Gastrocnemius medialis (tissue), 4 donors: ENCODE measurements around the gene SRRM5. TPM values are rescaled to one million over a fixed set of nuclear protein-coding genes. Genes with fewer than 3 reads are reported as not detected.

Source experiments
- ATAC-seq, 2 donors: fragments of 150-250 bp; one replicate each; pipeline ENCODE4 v1.9.1; 2016
- DNase-seq, 2 donors: peaks; one replicate each; pipeline ENCODE4 v3.0.0-alpha.2; 2019
- H3K27ac ChIP-seq, 4 donors: fragments of 200-600 bp; sonication (generic); 1 replicate in 1 of 4; 2 replicates in 3 of 4; pipeline ENCODE4 v1.5.1; 2016 to 2018; ENCODE audit warnings: mild to moderate bottlenecking in 2 of 4, moderate library complexity in 1 of 4
- H3K27me3 ChIP-seq, 3 donors: fragments of 200-600 bp; sonication (generic) in 2 of 3; 1 replicate in 1 of 3; 2 replicates in 2 of 3; pipeline versions ENCODE4 v1.5.1 to v1.6.0; 2016 to 2019; ENCODE audit warnings: mild to moderate bottlenecking in 1 of 3, moderate library complexity in 1 of 3
- H3K36me3 ChIP-seq, 2 donors: fragments of 200-600 bp; sonication (generic) in 1 of 2; one replicate each; pipeline ENCODE4 v1.5.1; 2017 to 2018
- H3K4me1 ChIP-seq, 2 donors: fragments of 200-600 bp; sonication (generic) in 1 of 2; one replicate each; pipeline ENCODE4 v1.5.1; 2016 to 2017; ENCODE audit warnings: mild to moderate bottlenecking in 2 of 2
- H3K4me3 ChIP-seq, 4 donors: fragments of 200-600 bp; sonication (generic) in 3 of 4; 1 replicate in 1 of 4; 2 replicates in 3 of 4; pipeline ENCODE4 v1.5.1; 2016 to 2019; ENCODE audit warnings: mild to moderate bottlenecking in 2 of 4
- H3K9me3 ChIP-seq, 3 donors: fragments of 200-600 bp; sonication (generic) in 2 of 3; 1 replicate in 1 of 3; 2 replicates in 2 of 3; pipeline ENCODE4 v1.5.1; 2016 to 2019
- CTCF ChIP-seq, 5 experiments: fragments of 450-650 bp in 3 of 5; fragments of 200-600 bp in 2 of 5; sonication (generic) in 2 of 5; IDR thresholded peaks in 4 of 5; conservative IDR thresholded peaks in 1 of 5; 1 replicate in 4 of 5; 2 replicates in 1 of 5; pipeline ENCODE4 v1.5.1; 2016 to 2019; ENCODE audit warnings: antibody characterized with exemption in 5 of 5, mild to moderate bottlenecking in 3 of 5, moderate library complexity in 3 of 5
- POLR2A ChIP-seq, 2 donors: fragments of 450-650 bp; IDR thresholded peaks; one replicate each; pipeline ENCODE4 v1.6.1; 2017; ENCODE audit warnings: antibody characterized with exemption in 2 of 2, mild to moderate bottlenecking in 2 of 2, moderate library complexity in 2 of 2
- in situ Hi-C, 4 donors: fragments of 200-750 bp; cut with MboI; loops; one replicate each; pipeline versions ENCODE4 v1.15.0 to v1.8.0; 2017; ENCODE audit warnings: low sequenced_read_pairs in 4 of 4
- intact Hi-C: fragments of 100-400 bp; cut with DNase I; formaldehyde crosslinking; loops from one replicate; pipeline ENCODE4 v1.15.1; 2023; ENCODE audit warnings: low total_unique reads
- total RNA-seq, 4 donors: library from RNA; depleted of rRNA; stranded (reverse); fragments of >200 nt; gene quantifications; one replicate each; pipeline versions ENCODE4 v1.1.0 to v1.2.3, GENCODE V29; 2016

The SRRM5 gene
- total RNA-seq, 4 donors from 2014 or later, result 0.09 to 0.49 (median 0.25) TPM; not detected in 1

- Histone ChIP-seq H3K36me3 (peaks cover 0 to 8% of the 10 kb centered on the region in 2 donors), H3K9me3 (no peaks in the 10 kb centered on the region), H3K27me3 (no peaks in the 10 kb centered on the region), H3K4me1 (peaks cover 10 to 13% of the 10 kb centered on the region in 2 donors), H3K27ac (peak overlapping the region; percentile 77 to 87 (median 82)), H3K4me3 (peak overlapping the region; percentile 75 to 98 (median 88))
- ATAC-seq (no peak), DNase-seq (no peak)
- in situ Hi-C loops, result no loop called here
- TF ChIP-seq POLR2A (IDR thresholded peaks at IDR 0.05) (no peak), CTCF (IDR thresholded peaks at IDR 0.05 in 4 of 5, conservative IDR thresholded peaks at IDR 0.05 in 1 of 5) (no peak)
- intact Hi-C loops, result loop anchor here (1.0 to 5.0 kb wide), 3 partner anchors 22 to 43 kb away; partner anchors contain the start of genes IRGQ, ZNF428, ZNF575 and ZNF576
Observed at GRCh38 chr19:43574424-43575155, 37.3 kb upstream of the SRRM5 start.

GRCh38 chr19:43575156-43575950 lies 36.5 kb upstream of the SRRM5 start, which contains the start of the genes PINLYP and XRCC1:
Gene PINLYP, plus strand, starts transcription at chr19:43575801. Its CDS starts 1,391 bp downstream, at chr19:43577192.
Gene XRCC1, minus strand, starts transcription at chr19:43575527. Its CDS starts 69 bp downstream, at chr19:43575458.
- intact Hi-C loops, result loop anchor here (1.0 to 5.0 kb wide), 2 partner anchors 21 to 43 kb away; partner anchors contain the start of genes IRGQ, ZNF575 and ZNF576
- in situ Hi-C loops, result no loop called here
- Histone ChIP-seq H3K4me1 (peaks cover 10 to 13% of the 10 kb centered on the region in 2 donors), H3K27me3 (no peaks in the 10 kb centered on the region), H3K9me3 (no peaks in the 10 kb centered on the region), H3K36me3 (peaks cover 0 to 8% of the 10 kb centered on the region in 2 donors), H3K4me3 (peak within 1 kb of the TSS; percentile 75 to 98 (median 88)), H3K27ac (peak within 1 kb of the TSS; percentile 77 to 87 (median 82))
- ATAC-seq (peak; percentile 100), DNase-seq (peak; percentile 96 to 97)
- no peak for TF ChIP-seq CTCF (IDR thresholded peaks at IDR 0.05 in 4 of 5, conservative IDR thresholded peaks at IDR 0.05 in 1 of 5)
- TF ChIP-seq POLR2A (IDR thresholded peaks at IDR 0.05), result peak; percentile 43 to 44

GRCh38 chr19:43575955-43576878 lies 35.7 kb upstream of the SRRM5 start:
- H3K27ac ChIP-seq, result peak overlapping the region; percentile 50 to 86 (median 70)
- ATAC-seq, result no peak
- H3K4me1 ChIP-seq, result peaks cover 10 to 13% of the 10 kb centered on the region in 2 donors
- H3K4me3 ChIP-seq, result peak overlapping the region; percentile 75 to 98 (median 88)
- in situ Hi-C loops, result no loop called here
- H3K27me3 ChIP-seq, result no peaks in the 10 kb centered on the region
- peaks cover 0 to 8% of the 10 kb centered on the region in 2 donors for H3K36me3 ChIP-seq
- no peaks in the 10 kb centered on the region for H3K9me3 ChIP-seq
- DNase-seq, result no peak
- intact Hi-C loops, result loop anchor here (1.0 to 5.0 kb wide), 2 partner anchors 20 to 44 kb away; partner anchors contain the start of genes IRGQ, ZNF575 and ZNF576
- no peak for TF ChIP-seq POLR2A (IDR thresholded peaks at IDR 0.05)
- TF ChIP-seq CTCF (IDR thresholded peaks at IDR 0.05 in 4 of 5, conservative IDR thresholded peaks at IDR 0.05 in 1 of 5), result no peak

- no peaks in the 10 kb centered on the region for H3K9me3 ChIP-seq
- in situ Hi-C loops, result no loop called here
- no peaks in the 10 kb centered on the region for H3K27me3 ChIP-seq
- ATAC-seq (no peak), DNase-seq (no peak)
- no peak overlapping the region for H3K27ac ChIP-seq
- H3K4me3 ChIP-seq, result no peak overlapping the region
- no peak for TF ChIP-seq CTCF (IDR thresholded peaks at IDR 0.05 in 4 of 5, conservative IDR thresholded peaks at IDR 0.05 in 1 of 5)
- TF ChIP-seq POLR2A (IDR thresholded peaks at IDR 0.05), result no peak
- peaks cover 10 to 13% of the 10 kb centered on the region in 2 donors for H3K4me1 ChIP-seq
- intact Hi-C loops, result loop anchor here (5.0 kb wide), 1 partner anchor 46 kb away; the partner anchor contains the start of gene ZNF575
- H3K36me3 ChIP-seq, result peaks cover 0 to 3% of the 10 kb centered on the region in 2 donors
Observed at GRCh38 chr19:43578787-43579186, 33.1 kb upstream of the SRRM5 start.
